ENCODE data around the gene EPHA6. TPM values are rescaled to one million over a fixed set of nuclear protein-coding genes. Genes with fewer than 3 reads are reported as not detected.
"Not testable (repeated sequence)": the region's sequence is repeated elsewhere in the genome, so short reads cannot be mapped to it uniquely, and the experiment has no call there.

Gene EPHA6
- total and polyA plus RNA-seq, 7 experiments from 2014 or later: not detected

- H3K27ac ChIP-seq (ENCODE audit: low read depth, low read length); H3K4me3 ChIP-seq (ENCODE audit: low read length); H3K27me3 Mint-ChIP-seq; H3K4me1 Mint-ChIP-seq; H3K36me3 ChIP-seq (ENCODE audit: control insufficient read depth in 2 of 3, insufficient read depth in 3 of 3, low read length in 3 of 3); H3K4me1 ChIP-seq (ENCODE audit: control insufficient read depth in 2 of 2, insufficient read depth in 2 of 2, low read length in 2 of 2); H3K27ac Mint-ChIP-seq; H3K27me3 ChIP-seq (ENCODE audit: control insufficient read depth in 2 of 2, insufficient read depth in 2 of 2, low read length in 2 of 2); intact Hi-C loops (cut with micrococcal nuclease); H3K4me3 Mint-ChIP-seq; POLR2A ChIA-PET; H3K36me3 Mint-ChIP-seq; H3K9me3 ChIP-seq (ENCODE audit: control insufficient read depth in 2 of 3, low read length in 3 of 3); CTCF ChIA-PET; DNase-seq; ATAC-seq: not testable (repeated sequence)
- peaks cover 0 to 14% (median 4%) of the 10 kb centered on the region in 11 donors for H3K9me3 Mint-ChIP-seq
Measured at GRCh38 chr3:96983716-96984115, 169.3 kb downstream of the EPHA6 start.

- Histone ChIP-seq H3K36me3 (ENCODE audit: control insufficient read depth in 2 of 3, insufficient read depth in 3 of 3, low read length in 3 of 3) (no peaks in the 10 kb centered on the region), H3K27me3 (ENCODE audit: control insufficient read depth in 2 of 2, insufficient read depth in 2 of 2, low read length in 2 of 2) (no peaks in the 10 kb centered on the region), H3K27ac (ENCODE audit: low read depth, low read length) (no peak overlapping the region), H3K4me3 (ENCODE audit: low read length) (no peak overlapping the region), H3K9me3 (ENCODE audit: control insufficient read depth in 2 of 3, low read length in 3 of 3) (no peaks in the 10 kb centered on the region), H3K4me1 (ENCODE audit: control insufficient read depth in 2 of 2, insufficient read depth in 2 of 2, low read length in 2 of 2) (no peaks in the 10 kb centered on the region)
- H3K4me1 Mint-ChIP-seq: no peaks in the 10 kb centered on the region
- H3K9me3 Mint-ChIP-seq: peaks cover 0 to 14% (median 4%) of the 10 kb centered on the region in 11 donors
- ChIA-PET POLR2A (no interaction called here), CTCF (no interaction called here)
- no peaks in the 10 kb centered on the region for H3K36me3 Mint-ChIP-seq
- H3K27me3 Mint-ChIP-seq: no peaks in the 10 kb centered on the region
- no peak for DNase-seq
- intact Hi-C loops (cut with micrococcal nuclease): no loop called here
- H3K4me3 Mint-ChIP-seq: no peak overlapping the region
- H3K27ac Mint-ChIP-seq: no peak overlapping the region
- no peak for ATAC-seq
Measured at GRCh38 chr3:96986241-96986640, 171.8 kb downstream of the EPHA6 start.

GRCh38 chr3:96991231-96991630 lies 176.8 kb downstream of the EPHA6 start:
- POLR2A ChIA-PET: no interaction called here

GRCh38 chr3:96991800-96992365 lies 177.5 kb downstream of the EPHA6 start:
- Histone ChIP-seq H3K4me1 (ENCODE audit: control insufficient read depth in 2 of 2, insufficient read depth in 2 of 2, low read length in 2 of 2) (no peaks in the 10 kb centered on the region), H3K36me3 (ENCODE audit: control insufficient read depth in 2 of 3, insufficient read depth in 3 of 3, low read length in 3 of 3) (no peaks in the 10 kb centered on the region), H3K9me3 (ENCODE audit: control insufficient read depth in 2 of 3, low read length in 3 of 3) (no peaks in the 10 kb centered on the region), H3K27ac (ENCODE audit: low read depth, low read length) (no peak overlapping the region), H3K4me3 (ENCODE audit: low read length) (no peak overlapping the region), H3K27me3 (ENCODE audit: control insufficient read depth in 2 of 2, insufficient read depth in 2 of 2, low read length in 2 of 2) (no peaks in the 10 kb centered on the region)
- ChIA-PET CTCF (no interaction called here), POLR2A (no interaction called here)
- Mint-ChIP-seq H3K4me3 (no peak overlapping the region), H3K4me1 (no peaks in the 10 kb centered on the region), H3K27ac (no peak overlapping the region), H3K9me3 (peaks cover 0 to 10% (median 3%) of the 10 kb centered on the region in 11 donors), H3K36me3 (no peaks in the 10 kb centered on the region), H3K27me3 (no peaks in the 10 kb centered on the region)
- DNase-seq (no peak), ATAC-seq (no peak)
- intact Hi-C loops (cut with micrococcal nuclease): no loop called here

More at GRCh38 chr3:96991231-96991630, 176.8 kb downstream of the EPHA6 start:
- Mint-ChIP-seq H3K4me1 (no peaks in the 10 kb centered on the region), H3K27ac (no peak overlapping the region), H3K36me3 (no peaks in the 10 kb centered on the region), H3K27me3 (no peaks in the 10 kb centered on the region), H3K4me3 (no peak overlapping the region), H3K9me3 (peaks cover 0 to 10% (median 3%) of the 10 kb centered on the region in 11 donors)
- CTCF ChIA-PET: no interaction called here
- Histone ChIP-seq H3K4me1 (ENCODE audit: control insufficient read depth in 2 of 2, insufficient read depth in 2 of 2, low read length in 2 of 2) (no peaks in the 10 kb centered on the region), H3K36me3 (ENCODE audit: control insufficient read depth in 2 of 3, insufficient read depth in 3 of 3, low read length in 3 of 3) (no peaks in the 10 kb centered on the region), H3K4me3 (ENCODE audit: low read length) (no peak overlapping the region), H3K9me3 (ENCODE audit: control insufficient read depth in 2 of 3, low read length in 3 of 3) (no peaks in the 10 kb centered on the region), H3K27me3 (ENCODE audit: control insufficient read depth in 2 of 2, insufficient read depth in 2 of 2, low read length in 2 of 2) (no peaks in the 10 kb centered on the region), H3K27ac (ENCODE audit: low read depth, low read length) (no peak overlapping the region)
- intact Hi-C loops (cut with micrococcal nuclease): no loop called here
- ATAC-seq (no peak), DNase-seq (no peak)

GRCh38 chr3:96994988-96995387 lies 180.6 kb downstream of the EPHA6 start:
- Histone ChIP-seq H3K27me3 (ENCODE audit: control insufficient read depth in 2 of 2, insufficient read depth in 2 of 2, low read length in 2 of 2) (no peaks in the 10 kb centered on the region), H3K36me3 (ENCODE audit: control insufficient read depth in 2 of 3, insufficient read depth in 3 of 3, low read length in 3 of 3) (no peaks in the 10 kb centered on the region), H3K27ac (ENCODE audit: low read depth, low read length) (no peak overlapping the region), H3K4me3 (ENCODE audit: low read length) (no peak overlapping the region), H3K4me1 (ENCODE audit: control insufficient read depth in 2 of 2, insufficient read depth in 2 of 2, low read length in 2 of 2) (no peaks in the 10 kb centered on the region), H3K9me3 (ENCODE audit: control insufficient read depth in 2 of 3, low read length in 3 of 3) (no peaks in the 10 kb centered on the region)
- H3K9me3 Mint-ChIP-seq: peaks cover 0 to 5% (median 3%) of the 10 kb centered on the region in 11 donors
- DNase-seq: no peak
- intact Hi-C loops (cut with micrococcal nuclease): no loop called here
- H3K4me3 Mint-ChIP-seq: no peak overlapping the region
- H3K4me1 Mint-ChIP-seq: no peaks in the 10 kb centered on the region
- H3K36me3 Mint-ChIP-seq: no peaks in the 10 kb centered on the region
- CTCF ChIA-PET: no interaction called here
- H3K27ac Mint-ChIP-seq: no peak overlapping the region
- no peak for ATAC-seq
- H3K27me3 Mint-ChIP-seq: no peaks in the 10 kb centered on the region
- POLR2A ChIA-PET: no interaction called here

GRCh38 chr3:96996009-96996408 lies 181.6 kb downstream of the EPHA6 start:
- no peak for DNase-seq
- intact Hi-C loops (cut with micrococcal nuclease): no loop called here
- Mint-ChIP-seq H3K9me3 (peaks cover 0 to 5% (median 3%) of the 10 kb centered on the region in 11 donors), H3K4me3 (no peak overlapping the region), H3K36me3 (no peaks in the 10 kb centered on the region), H3K4me1 (no peaks in the 10 kb centered on the region), H3K27me3 (no peaks in the 10 kb centered on the region), H3K27ac (no peak overlapping the region)
- H3K4me3 ChIP-seq (ENCODE audit: low read length): no peak overlapping the region
- no peaks in the 10 kb centered on the region for H3K9me3 ChIP-seq (ENCODE audit: control insufficient read depth in 2 of 3, low read length in 3 of 3)
- POLR2A ChIA-PET: no interaction called here
- no peak for ATAC-seq
- no peaks in the 10 kb centered on the region for H3K4me1 ChIP-seq (ENCODE audit: control insufficient read depth in 2 of 2, insufficient read depth in 2 of 2, low read length in 2 of 2)
- no peaks in the 10 kb centered on the region for H3K27me3 ChIP-seq (ENCODE audit: control insufficient read depth in 2 of 2, insufficient read depth in 2 of 2, low read length in 2 of 2)
- H3K27ac ChIP-seq (ENCODE audit: low read depth, low read length): no peak overlapping the region
- no peaks in the 10 kb centered on the region for H3K36me3 ChIP-seq (ENCODE audit: control insufficient read depth in 2 of 3, insufficient read depth in 3 of 3, low read length in 3 of 3)
- CTCF ChIA-PET: no interaction called here

GRCh38 chr3:97001611-97002010 lies 187.2 kb downstream of the EPHA6 start:
- Histone ChIP-seq H3K36me3 (ENCODE audit: control insufficient read depth in 2 of 3, insufficient read depth in 3 of 3, low read length in 3 of 3) (no peaks in the 10 kb centered on the region), H3K4me3 (ENCODE audit: low read length) (no peak overlapping the region), H3K9me3 (ENCODE audit: control insufficient read depth in 2 of 3, low read length in 3 of 3) (no peaks in the 10 kb centered on the region), H3K27ac (ENCODE audit: low read depth, low read length) (no peak overlapping the region), H3K27me3 (ENCODE audit: control insufficient read depth in 2 of 2, insufficient read depth in 2 of 2, low read length in 2 of 2) (no peaks in the 10 kb centered on the region), H3K4me1 (ENCODE audit: control insufficient read depth in 2 of 2, insufficient read depth in 2 of 2, low read length in 2 of 2) (no peaks in the 10 kb centered on the region)
- DNase-seq (no peak), ATAC-seq (no peak)
- ChIA-PET CTCF (no interaction called here), POLR2A (no interaction called here)
- no peak overlapping the region for H3K4me3 Mint-ChIP-seq
- peaks cover 0 to 16% (median 4%) of the 10 kb centered on the region in 11 donors for H3K9me3 Mint-ChIP-seq
- no peaks in the 10 kb centered on the region for H3K36me3 Mint-ChIP-seq
- no peak overlapping the region for H3K27ac Mint-ChIP-seq
- H3K4me1 Mint-ChIP-seq: no peaks in the 10 kb centered on the region
- intact Hi-C loops (cut with micrococcal nuclease): no loop called here
- H3K27me3 Mint-ChIP-seq: no peaks in the 10 kb centered on the region

Data from naive thymus-derived CD4-positive, alpha-beta T cell (primary cell).